ENCODE results near the gene GPX3.

Gene GPX3, protein sequence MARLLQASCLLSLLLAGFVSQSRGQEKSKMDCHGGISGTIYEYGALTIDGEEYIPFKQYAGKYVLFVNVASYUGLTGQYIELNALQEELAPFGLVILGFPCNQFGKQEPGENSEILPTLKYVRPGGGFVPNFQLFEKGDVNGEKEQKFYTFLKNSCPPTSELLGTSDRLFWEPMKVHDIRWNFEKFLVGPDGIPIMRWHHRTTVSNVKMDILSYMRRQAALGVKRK

DNA sequence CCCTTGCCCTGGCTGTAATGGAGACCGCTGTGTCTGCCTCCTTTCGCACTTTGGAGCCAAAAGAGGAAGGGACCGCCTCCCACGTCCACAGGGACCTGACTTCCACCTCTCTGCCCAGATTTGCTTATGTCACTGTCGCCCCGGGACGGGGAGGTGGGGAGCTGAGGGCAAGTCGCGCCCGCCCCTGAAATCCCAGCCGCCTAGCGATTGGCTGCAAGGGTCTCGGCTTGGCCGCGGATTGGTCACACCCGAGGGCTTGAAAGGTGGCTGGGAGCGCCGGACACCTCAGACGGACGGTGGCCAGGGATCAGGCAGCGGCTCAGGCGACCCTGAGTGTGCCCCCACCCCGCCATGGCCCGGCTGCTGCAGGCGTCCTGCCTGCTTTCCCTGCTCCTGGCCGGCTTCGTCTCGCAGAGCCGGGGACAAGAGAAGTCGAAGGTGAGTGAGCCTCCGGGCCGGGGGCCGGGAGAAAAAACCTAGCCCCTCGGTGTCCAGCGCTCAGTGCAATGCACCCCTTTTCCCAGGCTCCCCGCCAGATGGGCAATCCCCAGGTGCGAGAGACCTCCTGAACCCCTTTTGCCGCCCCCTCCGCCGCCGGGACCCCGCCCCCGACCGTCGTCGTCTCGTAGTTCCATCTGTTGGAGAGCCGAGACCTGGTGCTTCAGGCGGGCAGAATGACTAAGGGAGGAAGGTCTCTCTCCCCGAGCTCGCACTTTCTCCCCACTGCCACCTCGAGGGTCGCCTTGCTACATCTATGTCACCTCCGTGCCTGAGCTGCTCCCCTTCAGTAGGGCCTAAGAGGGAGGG is at the start of gene GPX3:
Gene GPX3, plus strand, starts transcription at position 288 of the 807 bp plus-strand sequence. Its CDS starts 64 bp downstream, at position 352.
- DNase-seq (ENCODE audit: low read depth), result peak; percentile 24

DNA sequence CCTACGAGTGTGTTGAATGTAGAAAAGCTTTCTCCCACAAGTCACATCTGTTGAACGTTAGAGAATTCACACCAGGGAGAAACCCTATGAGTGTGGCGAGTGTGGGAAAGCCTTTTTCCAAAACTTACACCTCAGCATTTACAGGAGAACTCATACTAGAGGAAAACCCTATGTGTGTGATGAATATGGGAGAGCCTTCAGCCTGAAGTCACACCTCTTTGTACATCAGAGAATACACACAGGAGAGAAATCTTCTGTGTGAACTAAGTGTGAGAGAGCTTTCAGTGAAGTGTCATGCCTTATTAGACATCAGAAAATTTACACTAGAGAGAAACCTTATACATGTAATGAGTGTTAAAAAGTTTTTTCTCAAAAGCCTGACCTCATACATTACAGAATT is 41.8 kb upstream of the GPX3 start:
- no peak for DNase-seq (ENCODE audit: low read depth)

DNA sequence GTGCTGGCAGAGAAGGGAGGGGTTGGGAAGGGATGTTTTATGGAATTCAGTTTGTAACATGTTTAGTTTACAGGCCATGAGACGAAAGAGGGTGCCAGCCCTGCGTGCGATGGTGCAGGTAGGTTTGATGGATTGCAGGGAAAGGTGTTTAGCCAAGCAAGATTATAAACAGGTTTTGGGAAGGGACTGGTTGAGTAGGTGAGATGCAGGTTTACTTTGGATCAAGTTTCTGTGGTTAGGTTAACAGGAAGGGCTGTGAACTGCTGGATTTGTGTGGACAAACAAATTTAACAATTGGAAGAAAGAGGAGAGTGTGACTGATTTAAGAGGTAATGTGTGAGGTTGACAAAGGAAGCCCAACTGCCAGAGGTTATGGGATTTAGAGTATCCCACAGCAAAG is 32.6 kb upstream of the GPX3 start:
- DNase-seq (ENCODE audit: low read depth), result no peak

- no peak for DNase-seq (ENCODE audit: low read depth)
Measured at GRCh38 chr5:150989695-150990094, 30.7 kb upstream of the GPX3 start.

DNA sequence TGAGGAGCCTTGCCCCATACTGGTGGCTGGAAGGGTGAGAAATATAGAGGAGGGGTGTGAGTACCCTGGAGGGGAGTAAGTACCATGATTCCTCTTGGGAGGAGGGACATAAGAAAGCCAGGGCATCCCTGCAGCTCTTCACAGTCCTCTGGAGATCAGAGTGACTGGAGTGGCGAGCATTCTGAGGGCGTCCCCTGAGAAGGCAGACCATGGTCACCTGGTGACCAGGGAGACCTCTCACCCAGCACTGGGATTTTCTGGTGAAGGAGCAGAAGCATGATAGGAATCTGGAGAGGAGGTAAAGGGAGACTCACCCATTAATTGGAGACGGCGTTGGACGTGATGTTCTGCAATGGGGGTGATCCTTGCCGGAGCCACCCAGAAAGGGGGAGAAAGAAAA is 27.7 kb upstream of the GPX3 start:
- DNase-seq (ENCODE audit: low read depth), result no peak

DNA sequence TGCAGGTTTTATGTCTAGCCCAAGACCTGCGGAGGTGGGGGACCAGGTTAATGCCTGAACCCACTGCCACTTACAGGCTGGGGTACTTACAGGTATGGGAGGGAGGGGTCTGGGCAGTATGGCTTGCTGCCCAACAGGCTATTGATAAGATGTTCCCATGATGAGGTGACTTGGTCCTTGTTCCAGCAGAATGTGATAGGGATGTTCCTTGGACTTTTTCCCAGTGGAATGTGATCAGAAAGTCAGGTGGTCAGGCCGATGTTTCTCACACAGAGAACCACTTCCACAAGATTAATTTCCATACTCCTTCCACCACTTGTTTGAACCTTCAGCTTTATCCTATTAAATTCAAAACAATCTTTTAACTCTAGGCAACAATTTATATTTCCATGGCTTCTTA is 27.0 kb upstream of the GPX3 start:
- no peak for DNase-seq (ENCODE audit: low read depth)

- DNase-seq (ENCODE audit: low read depth), result no peak
Measured at GRCh38 chr5:150993826-150994412, 26.5 kb upstream of the GPX3 start.

- DNase-seq (ENCODE audit: low read depth), result no peak
Measured at GRCh38 chr5:150999704-151000442, 20.5 kb upstream of the GPX3 start.

- DNase-seq (ENCODE audit: low read depth), result no peak
Measured at GRCh38 chr5:151001436-151001835, 19.0 kb upstream of the GPX3 start.

GRCh38 chr5:151002250-151002649 is 18.1 kb upstream of the GPX3 start:
- no peak for DNase-seq (ENCODE audit: low read depth)

DNA sequence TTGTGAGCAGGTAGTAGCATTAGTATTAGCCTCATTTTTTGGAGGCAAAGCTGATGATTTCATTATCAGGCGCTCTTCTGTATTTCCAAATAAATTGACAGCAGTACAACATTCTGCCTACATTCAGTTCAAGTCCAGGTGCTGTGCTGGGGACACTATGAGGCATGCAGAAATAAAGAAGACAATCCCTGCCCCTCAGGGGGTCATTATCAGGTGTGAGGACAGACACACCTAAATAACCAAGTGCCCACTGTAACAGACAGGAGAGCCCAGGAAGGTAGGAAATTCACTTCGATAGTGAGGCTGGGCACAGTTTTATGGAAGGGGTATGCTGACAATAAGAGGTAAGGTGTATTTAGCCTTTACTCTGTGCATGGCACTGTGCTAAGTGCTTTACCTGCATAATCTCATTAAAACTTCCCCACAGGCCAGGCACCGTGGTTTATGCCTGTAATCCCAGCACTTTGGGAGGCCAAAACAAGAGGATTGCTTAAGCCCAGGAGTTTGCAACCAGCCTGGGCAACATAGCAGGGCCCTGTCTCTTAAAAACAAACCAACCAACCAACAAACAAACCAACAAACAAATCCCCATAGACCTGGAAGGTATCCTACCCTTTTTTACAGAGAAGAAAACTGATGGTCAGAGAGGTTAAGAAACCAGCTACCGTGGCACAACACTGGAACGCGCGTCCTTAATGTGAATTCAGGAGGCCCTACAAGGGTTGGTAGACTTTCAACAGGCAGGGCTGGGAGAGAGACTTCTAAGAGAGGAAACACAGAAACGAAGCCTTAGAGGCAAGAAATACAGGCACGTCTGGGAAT is 17.5 kb upstream of the GPX3 start:
- no peak for DNase-seq (ENCODE audit: low read depth)

GRCh38 chr5:151003503-151003860 is 16.9 kb upstream of the GPX3 start:
- no peak for DNase-seq (ENCODE audit: low read depth)

- no peak for DNase-seq (ENCODE audit: low read depth)
Measured at GRCh38 chr5:151004499-151004898, 15.9 kb upstream of the GPX3 start.

DNA sequence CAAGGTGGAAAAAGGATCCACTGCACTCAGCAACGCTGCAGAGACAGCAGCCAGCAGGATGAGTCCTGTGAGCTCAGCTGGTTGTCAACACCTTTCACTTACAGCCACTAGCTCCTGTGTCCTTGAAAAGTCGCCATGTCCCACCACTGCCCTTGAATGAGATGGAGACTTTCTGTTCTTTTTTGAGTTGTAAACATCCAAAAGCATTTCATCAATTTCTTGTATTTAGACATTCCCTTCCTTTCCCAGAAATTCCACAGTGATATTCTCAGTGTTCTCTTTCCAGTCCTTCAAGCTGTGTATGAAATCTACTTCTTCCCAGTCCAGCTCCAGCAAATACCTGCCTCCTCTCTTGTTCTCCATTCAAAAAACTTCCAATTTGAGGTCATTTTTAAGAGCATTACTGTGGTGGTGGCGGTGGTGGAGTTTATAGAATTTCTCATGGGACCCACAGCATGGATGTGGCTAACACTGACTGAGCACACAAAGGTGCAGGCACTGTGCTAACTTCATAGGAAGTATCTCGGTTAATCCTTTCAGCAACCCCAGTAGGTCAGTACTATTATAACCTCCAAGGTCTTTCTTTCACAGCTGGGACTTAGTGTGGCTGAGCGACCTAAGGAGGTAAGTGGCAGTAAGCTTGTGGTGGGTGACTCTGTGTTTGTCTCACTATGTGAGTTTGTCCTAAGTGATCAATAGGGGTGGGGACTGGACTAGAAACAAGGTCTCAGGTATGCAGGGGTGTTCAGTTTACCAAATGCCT is 15.0 kb upstream of the GPX3 start:
- DNase-seq (ENCODE audit: low read depth), result no peak

- no peak for DNase-seq (ENCODE audit: low read depth)
Measured at GRCh38 chr5:151005950-151006576, 14.3 kb upstream of the GPX3 start.

DNA sequence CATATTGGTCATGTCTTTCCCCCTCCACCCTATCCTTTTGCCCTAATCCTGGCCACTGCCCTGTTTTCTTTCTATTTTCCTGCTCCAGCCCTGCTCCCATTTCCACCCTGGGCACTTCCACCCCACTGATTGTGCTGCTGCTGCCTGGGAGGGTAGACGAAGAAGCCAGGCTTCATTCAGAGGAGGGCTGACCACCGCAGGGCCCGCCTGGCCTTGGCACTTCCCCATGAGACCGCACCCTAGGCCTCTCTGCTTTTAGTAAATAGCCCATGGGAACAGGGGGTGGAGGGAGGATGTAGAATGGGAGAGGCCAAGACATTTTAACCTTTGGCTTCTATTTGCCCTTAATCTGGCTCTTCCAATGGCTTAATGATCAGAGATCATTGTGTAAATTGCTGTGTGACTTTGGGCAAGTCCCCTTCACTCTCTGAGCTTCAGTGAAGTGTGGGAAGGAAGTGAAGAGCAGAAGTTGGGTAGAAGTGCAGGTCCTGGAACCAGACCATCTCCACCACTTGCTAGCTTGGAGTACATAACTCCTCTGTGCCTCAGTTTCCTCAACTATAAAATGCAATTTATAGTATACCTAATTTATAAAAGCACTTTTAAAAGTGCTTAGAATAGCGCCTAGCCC is 13.6 kb upstream of the GPX3 start:
- DNase-seq (ENCODE audit: low read depth), result no peak

DNA sequence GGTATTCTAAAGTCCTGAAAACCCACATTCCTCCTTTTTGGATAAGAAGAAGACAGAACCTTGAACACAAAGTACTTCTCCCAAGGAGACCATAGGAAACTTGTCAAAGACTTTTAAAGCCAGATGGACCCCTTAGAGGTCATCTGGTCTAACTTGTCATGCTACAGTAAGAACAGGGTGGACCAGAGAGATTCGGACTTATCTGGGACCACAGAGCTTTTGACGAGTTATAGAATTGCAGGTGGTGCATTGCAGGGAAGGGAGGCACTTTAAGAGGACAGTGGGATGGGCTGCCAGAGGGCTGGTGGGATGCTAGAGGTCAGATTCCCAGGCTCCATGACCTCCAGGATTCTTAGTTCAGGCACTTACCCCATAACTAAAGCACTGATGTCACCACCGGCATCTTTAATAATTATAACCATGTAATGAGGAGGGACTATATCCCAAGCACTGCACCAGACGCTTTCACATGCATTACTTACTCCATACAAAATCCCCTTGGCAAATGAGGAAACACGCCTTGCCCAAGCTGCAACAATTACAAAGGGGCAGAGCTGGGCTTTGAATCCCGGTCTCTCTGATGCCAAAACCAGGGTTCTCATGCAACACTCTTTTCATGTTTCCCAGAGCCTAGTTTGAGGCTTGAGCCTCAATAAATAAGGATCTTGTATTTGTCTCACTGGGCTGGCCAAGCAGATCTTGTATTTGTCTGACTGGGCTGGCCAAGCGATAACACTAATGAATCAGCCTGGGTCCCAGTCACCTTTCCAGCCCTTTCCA is 12.8 kb upstream of the GPX3 start:
- DNase-seq (ENCODE audit: low read depth), result no peak

- no peak for DNase-seq (ENCODE audit: low read depth)
Measured at GRCh38 chr5:151008210-151008491, 12.2 kb upstream of the GPX3 start.

DNA sequence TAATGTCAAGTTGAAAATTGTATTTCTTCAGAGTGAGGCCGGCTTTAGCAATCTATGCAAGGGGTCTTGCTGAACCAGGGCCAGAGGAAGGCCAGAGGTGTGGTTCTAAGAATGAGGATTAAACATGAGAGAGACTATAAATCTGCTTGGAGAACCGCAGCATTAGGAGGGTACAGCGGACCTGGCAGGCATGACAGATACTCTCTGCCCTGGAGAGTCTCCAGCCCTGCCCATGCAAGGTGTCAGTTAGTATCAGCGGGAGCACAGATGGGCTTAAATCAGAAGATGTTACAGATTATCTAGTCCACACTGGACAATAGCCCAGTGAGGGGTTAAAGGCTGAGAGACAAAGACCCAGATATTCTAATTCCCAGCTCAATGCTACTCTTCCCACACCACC is 11.5 kb upstream of the GPX3 start:
- no peak for DNase-seq (ENCODE audit: low read depth)

DNA sequence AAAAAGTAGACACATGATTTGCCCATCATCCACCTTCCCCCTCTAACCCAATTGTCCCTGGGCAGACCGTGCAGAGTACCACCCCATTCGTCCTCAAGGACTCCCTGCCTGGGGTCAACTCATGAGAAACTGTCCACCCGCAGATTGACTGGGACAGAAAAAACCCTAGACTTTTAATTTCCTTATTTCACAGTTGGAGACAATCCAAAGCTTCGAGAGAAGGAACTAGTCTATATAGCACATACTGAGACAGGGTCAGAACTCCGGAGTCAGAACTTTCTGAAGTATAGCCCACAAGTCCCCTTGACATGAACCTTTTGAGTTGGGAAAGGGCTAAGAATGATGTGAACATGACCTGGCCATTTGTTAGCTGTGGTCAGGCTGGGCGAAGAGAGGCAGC is 7.5 kb upstream of the GPX3 start:
- DNase-seq (ENCODE audit: low read depth), result no peak

Measured in activated T-cell treated with anti-CD3 and anti-CD28 coated beads for 1 hour (primary cell).